Chondrocyte (in vitro differentiated cells): ENCODE measurements around the gene VGF. TPM values are rescaled to one million over a fixed set of nuclear protein-coding genes. Genes with fewer than 3 reads are reported as not detected.

ENCODE experiments used
- DNase-seq: peaks from one replicate; pipeline ENCODE4 v3.0.0; 2021; ENCODE audit warnings: mixed read lengths, low spot score
- H3K27ac Mint-ChIP-seq: one replicate; pipeline ENCODE4 v1.8.0; 2021; ENCODE audit warnings: mild to moderate bottlenecking, moderate library complexity, mixed read lengths; ENCODE audit not compliant: unreplicated experiment
- H3K27me3 Mint-ChIP-seq: 2 replicates; pipeline ENCODE4 v1.8.0; 2021; ENCODE audit warnings: low read depth, mixed read lengths
- H3K36me3 Mint-ChIP-seq: 2 replicates; pipeline ENCODE4 v1.8.0; 2021; ENCODE audit warnings: low read depth, mixed read lengths
- H3K4me1 Mint-ChIP-seq: 2 replicates; pipeline ENCODE4 v1.8.0; 2021; ENCODE audit warnings: low read depth, mild to moderate bottlenecking, mixed read lengths
- H3K4me3 Mint-ChIP-seq: one replicate; pipeline ENCODE4 v1.8.0; 2021; ENCODE audit warnings: mild to moderate bottlenecking, moderate library complexity, mixed read lengths; ENCODE audit not compliant: unreplicated experiment
- H3K9me3 Mint-ChIP-seq: 2 replicates; pipeline ENCODE4 v1.8.0; 2021; ENCODE audit warnings: low read depth, mixed read lengths
- total RNA-seq: library from RNA; stranded (reverse); gene quantifications from 3 replicates; pipeline ENCODE4 v1.2.1, GENCODE V29; 2021
- TF ChIP-seq, protein P1 (sequence below): fragments of 200-600 bp; sonication (generic); IDR thresholded peaks from 2 replicates; pipeline ENCODE4 v1.5.0; 2021; ENCODE audit warnings: antibody characterized with exemption, mild to moderate bottlenecking, moderate library complexity

Gene VGF
- total RNA-seq, 1 donor from 2014 or later = 0.22 TPM

DNA sequence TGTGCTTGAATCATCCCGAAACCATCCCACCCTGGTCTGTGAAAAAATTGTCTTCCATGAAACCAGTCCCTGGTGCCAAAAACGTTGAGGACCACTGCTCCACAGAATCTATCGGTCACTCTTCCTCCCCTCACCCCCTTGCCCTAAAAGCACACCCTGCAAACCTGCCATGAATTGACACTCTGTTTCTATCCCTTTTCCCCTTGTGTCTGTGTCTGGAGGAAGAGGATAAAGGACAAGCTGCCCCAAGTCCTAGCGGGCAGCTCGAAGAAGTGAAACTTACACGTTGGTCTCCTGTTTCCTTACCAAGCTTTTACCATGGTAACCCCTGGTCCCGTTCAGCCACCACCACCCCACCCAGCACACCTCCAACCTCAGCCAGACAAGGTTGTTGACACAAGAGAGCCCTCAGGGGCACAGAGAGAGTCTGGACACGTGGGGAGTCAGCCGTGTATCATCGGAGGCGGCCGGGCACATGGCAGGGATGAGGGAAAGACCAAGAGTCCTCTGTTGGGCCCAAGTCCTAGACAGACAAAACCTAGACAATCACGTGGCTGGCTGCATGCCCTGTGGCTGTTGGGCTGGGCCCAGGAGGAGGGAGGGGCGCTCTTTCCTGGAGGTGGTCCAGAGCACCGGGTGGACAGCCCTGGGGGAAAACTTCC, 39.2 kb downstream of the VGF start:
- Mint-ChIP-seq H3K27ac (peak overlapping the region; percentile 97), H3K4me3 (peak overlapping the region; percentile 91), H3K9me3 (no peaks in the 10 kb centered on the region), H3K27me3 (no peaks in the 10 kb centered on the region), H3K4me1 (peaks cover 92% of the 10 kb centered on the region), H3K36me3 (peaks cover 38% of the 10 kb centered on the region)
- peak; percentile 98 for DNase-seq
- TF ChIP-seq, protein P1, sequence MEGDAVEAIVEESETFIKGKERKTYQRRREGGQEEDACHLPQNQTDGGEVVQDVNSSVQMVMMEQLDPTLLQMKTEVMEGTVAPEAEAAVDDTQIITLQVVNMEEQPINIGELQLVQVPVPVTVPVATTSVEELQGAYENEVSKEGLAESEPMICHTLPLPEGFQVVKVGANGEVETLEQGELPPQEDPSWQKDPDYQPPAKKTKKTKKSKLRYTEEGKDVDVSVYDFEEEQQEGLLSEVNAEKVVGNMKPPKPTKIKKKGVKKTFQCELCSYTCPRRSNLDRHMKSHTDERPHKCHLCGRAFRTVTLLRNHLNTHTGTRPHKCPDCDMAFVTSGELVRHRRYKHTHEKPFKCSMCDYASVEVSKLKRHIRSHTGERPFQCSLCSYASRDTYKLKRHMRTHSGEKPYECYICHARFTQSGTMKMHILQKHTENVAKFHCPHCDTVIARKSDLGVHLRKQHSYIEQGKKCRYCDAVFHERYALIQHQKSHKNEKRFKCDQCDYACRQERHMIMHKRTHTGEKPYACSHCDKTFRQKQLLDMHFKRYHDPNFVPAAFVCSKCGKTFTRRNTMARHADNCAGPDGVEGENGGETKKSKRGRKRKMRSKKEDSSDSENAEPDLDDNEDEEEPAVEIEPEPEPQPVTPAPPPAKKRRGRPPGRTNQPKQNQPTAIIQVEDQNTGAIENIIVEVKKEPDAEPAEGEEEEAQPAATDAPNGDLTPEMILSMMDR = no peak

- peak overlapping the region; percentile 99 for H3K27ac Mint-ChIP-seq
Observed at GRCh38 chr7:101124376-101125056, 40.9 kb downstream of the VGF start.

GRCh38 chr7:101123703-101124068, 41.7 kb downstream of the VGF start:
- Mint-ChIP-seq H3K27ac (peak overlapping the region; percentile 100), H3K36me3 (peaks cover 15% of the 10 kb centered on the region), H3K4me3 (no peak overlapping the region), H3K9me3 (no peaks in the 10 kb centered on the region), H3K4me1 (peaks cover 87% of the 10 kb centered on the region), H3K27me3 (no peaks in the 10 kb centered on the region)
- TF ChIP-seq, protein P1 = no peak
- DNase-seq = no peak

More at GRCh38 chr7:101124376-101125056, 40.9 kb downstream of the VGF start:
- Mint-ChIP-seq H3K27me3 (no peaks in the 10 kb centered on the region), H3K4me3 (no peak overlapping the region), H3K36me3 (peaks cover 22% of the 10 kb centered on the region), H3K9me3 (no peaks in the 10 kb centered on the region), H3K4me1 (peaks cover 87% of the 10 kb centered on the region)
- TF ChIP-seq, protein P1 = no peak
- DNase-seq = no peak

DNA sequence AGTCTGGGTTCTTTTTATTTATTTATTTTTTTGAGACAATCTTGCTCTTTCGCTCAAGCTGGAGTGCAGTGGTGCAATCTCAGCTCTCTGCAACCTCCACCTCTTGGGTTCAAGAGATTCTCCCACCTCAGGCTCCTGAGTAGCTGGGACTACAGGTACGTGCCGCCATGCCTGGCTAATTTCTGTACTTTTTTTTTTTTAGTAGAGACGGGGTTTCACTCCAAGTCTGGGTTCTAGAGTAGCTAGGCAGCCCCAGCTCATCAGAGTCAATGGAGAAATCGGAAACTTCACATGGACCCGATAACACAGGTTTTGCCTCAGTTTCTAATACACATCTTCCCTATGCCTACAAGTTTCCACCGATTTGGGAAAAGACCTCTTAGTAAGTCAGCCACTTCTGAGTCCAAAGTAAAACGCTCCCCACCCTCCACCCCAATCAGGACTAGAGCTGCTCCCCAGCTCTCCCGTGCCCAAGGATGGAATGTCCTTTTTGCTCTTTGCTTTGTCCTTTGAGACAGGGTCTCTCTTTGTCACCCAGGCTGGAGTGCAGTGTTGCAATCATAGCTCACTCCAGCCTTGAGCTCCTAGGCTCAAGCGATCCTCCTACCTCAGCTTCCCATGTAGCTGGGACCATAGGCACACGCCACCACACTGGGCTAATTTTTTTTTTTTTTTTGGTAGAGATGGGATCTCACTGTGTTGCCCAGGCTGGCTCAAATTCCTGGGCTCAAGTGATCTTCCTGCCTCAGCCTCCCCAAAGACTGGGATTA, 42.3 kb downstream of the VGF start:
- peak overlapping the region; percentile 100 for H3K27ac Mint-ChIP-seq
- peak overlapping the region; percentile 69 for H3K4me3 Mint-ChIP-seq

More for the DNA sequence above, 42.3 kb downstream of the VGF start:
- peaks cover 87% of the 10 kb centered on the region for H3K4me1 Mint-ChIP-seq
- DNase-seq = no peak
- H3K27me3 Mint-ChIP-seq = no peaks in the 10 kb centered on the region
- no peaks in the 10 kb centered on the region for H3K9me3 Mint-ChIP-seq
- TF ChIP-seq, protein P1 = no peak
- H3K36me3 Mint-ChIP-seq = peaks cover 10% of the 10 kb centered on the region
